ENCODE data around the gene LINC00237. TPM values are rescaled to one million over a fixed set of nuclear protein-coding genes. Genes with fewer than 3 reads are reported as not detected.

LINC00237 gene
- total RNA-seq, 2 donors from 2014 or later = not detected

Other genes with a start within 250 kb of the LINC00237 start
- gene KIZ, start 19.7 kb upstream of the LINC00237 start, total RNA-seq = 10 to 100 TPM; 10.5 to 20.6 TPM
- gene XRN2, start 197.0 kb upstream of the LINC00237 start, total RNA-seq = 10 to 100 TPM; 62.1 to 68.6 TPM